Measurements from ENCODE around the gene RIBC1.
"Not testable (repeated sequence)": the region's sequence is repeated elsewhere in the genome, so short reads cannot be mapped to it uniquely, and the experiment has no call there.

The RIBC1 gene

GRCh38 chrX:53422861-53423306 lies at the start of gene RIBC1:
Gene RIBC1 (plus strand): TSS chrX:53422873. CDS start chrX:53426277, 3,404 bp downstream.
- DNase-seq = no peak

GRCh38 chrX:53373307-53373706 lies 49.4 kb upstream of the RIBC1 start:
- no peak for DNase-seq

- DNase-seq = no peak
Observed at GRCh38 chrX:53374222-53374820, 48.4 kb upstream of the RIBC1 start.

- no peak for DNase-seq
Observed at GRCh38 chrX:53374923-53375322, 47.8 kb upstream of the RIBC1 start.

- no peak for DNase-seq
Observed at GRCh38 chrX:53376888-53377287, 45.8 kb upstream of the RIBC1 start.

- DNase-seq = no peak
Observed at GRCh38 chrX:53377464-53377863, 45.2 kb upstream of the RIBC1 start.

- no peak for DNase-seq
Observed at GRCh38 chrX:53379008-53379710, 43.5 kb upstream of the RIBC1 start.

- DNase-seq = no peak
Observed at GRCh38 chrX:53379747-53380146, 42.9 kb upstream of the RIBC1 start.

- no peak for DNase-seq
Observed at GRCh38 chrX:53383376-53384076, 39.1 kb upstream of the RIBC1 start.

- no peak for DNase-seq
Observed at GRCh38 chrX:53395605-53396298, 26.9 kb upstream of the RIBC1 start.

- DNase-seq = no peak
Observed at GRCh38 chrX:53398216-53398615, 24.5 kb upstream of the RIBC1 start.

- no peak for DNase-seq
Observed at GRCh38 chrX:53403535-53403934, 19.1 kb upstream of the RIBC1 start.

GRCh38 chrX:53412446-53412845 lies 10.2 kb upstream of the RIBC1 start:
- DNase-seq = no peak

GRCh38 chrX:53420351-53420750 lies 2.3 kb upstream of the RIBC1 start:
- not testable (repeated sequence) for DNase-seq

- no peak for DNase-seq
Observed at GRCh38 chrX:53421125-53421524, 1.5 kb upstream of the RIBC1 start.

GRCh38 chrX:53421772-53422085 lies 944 bp upstream of the RIBC1 start:
- DNase-seq = no peak

GRCh38 chrX:53422086-53422860 lies 400 bp upstream of the RIBC1 start, which contains the start of gene SMC1A:
Gene SMC1A (minus strand): TSS chrX:53422654. CDS start chrX:53422600, 54 bp downstream.
- DNase-seq = peak; percentile 90 to 94

GRCh38 chrX:53429755-53430154 lies 7.1 kb downstream of the RIBC1 start:
- no peak for DNase-seq

- no peak for DNase-seq
Observed at GRCh38 chrX:53430231-53430630, 7.6 kb downstream of the RIBC1 start.

- peak; percentile 77 to 81 for DNase-seq
Observed at GRCh38 chrX:53433651-53434639, 11.3 kb downstream of the RIBC1 start, which contains the start of gene HSD17B10. Gene HSD17B10 (minus strand): TSS chrX:53434370. CDS start chrX:53434345, 25 bp downstream.

- DNase-seq = peak; percentile 44 to 50
Observed at GRCh38 chrX:53435997-53436396, 13.3 kb downstream of the RIBC1 start.
